ENCODE results near the gene WASF2. TPM values are rescaled to one million over a fixed set of nuclear protein-coding genes. Genes with fewer than 3 reads are reported as not detected.
A peak's percentile ranks its signal among the peaks of the same experiment; 100 is the strongest.

WASF2 gene
- total RNA-seq, 2 experiments from 2014 or later: 139 to 148 TPM

GRCh38 chr1:27517907-27518718 is 28.1 kb upstream of the WASF2 start:
- Mint-ChIP-seq H3K36me3 (no peaks in the 10 kb centered on the region), H3K4me3 (no peak overlapping the region), H3K27ac (peak overlapping the region; percentile 4), H3K27me3 (no peaks in the 10 kb centered on the region), H3K9me3 (no peaks in the 10 kb centered on the region), H3K4me1 (peaks cover 41% of the 10 kb centered on the region)
- DNase-seq (no peak), ATAC-seq (ENCODE audit: low read depth) (no peak)
- POLR2A ChIA-PET: no interaction called here

DNA sequence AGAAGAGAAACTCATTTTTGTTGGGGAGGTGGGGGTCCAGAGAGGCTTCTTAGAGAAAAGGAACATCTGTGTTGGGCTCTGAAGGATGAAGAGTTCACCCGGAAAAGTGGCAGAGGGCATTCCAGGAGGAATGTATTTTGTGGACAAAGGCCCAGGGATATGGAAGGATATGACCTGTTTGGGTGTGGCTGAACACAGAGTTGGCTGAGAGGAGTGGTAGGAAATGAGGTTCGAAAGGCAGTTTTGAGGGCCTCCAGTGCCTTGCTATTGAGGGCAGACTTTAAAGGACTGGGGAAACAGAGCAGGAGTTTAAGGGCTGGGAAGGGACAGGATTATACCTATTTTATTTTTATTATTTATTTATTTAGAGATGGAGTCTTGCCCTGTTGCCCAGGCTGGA is 27.3 kb upstream of the WASF2 start:
- Mint-ChIP-seq H3K4me1 (peaks cover 35% of the 10 kb centered on the region), H3K4me3 (no peak overlapping the region), H3K36me3 (no peaks in the 10 kb centered on the region), H3K27ac (no peak overlapping the region), H3K27me3 (no peaks in the 10 kb centered on the region), H3K9me3 (no peaks in the 10 kb centered on the region)
- DNase-seq (no peak), ATAC-seq (ENCODE audit: low read depth) (no peak)
- POLR2A ChIA-PET: interaction anchor here (0.5 kb wide), 1 partner anchor 17 kb away, joined by 6 read pairs; no protein-coding TSS in a partner anchor

GRCh38 chr1:27515626-27516025 is 25.7 kb upstream of the WASF2 start:
- ATAC-seq (ENCODE audit: low read depth): no peak
- POLR2A ChIA-PET: no interaction called here
- Mint-ChIP-seq H3K27me3 (no peaks in the 10 kb centered on the region), H3K36me3 (no peaks in the 10 kb centered on the region), H3K27ac (no peak overlapping the region), H3K4me1 (peaks cover 21% of the 10 kb centered on the region), H3K9me3 (no peaks in the 10 kb centered on the region), H3K4me3 (no peak overlapping the region)
- no peak for DNase-seq

DNA sequence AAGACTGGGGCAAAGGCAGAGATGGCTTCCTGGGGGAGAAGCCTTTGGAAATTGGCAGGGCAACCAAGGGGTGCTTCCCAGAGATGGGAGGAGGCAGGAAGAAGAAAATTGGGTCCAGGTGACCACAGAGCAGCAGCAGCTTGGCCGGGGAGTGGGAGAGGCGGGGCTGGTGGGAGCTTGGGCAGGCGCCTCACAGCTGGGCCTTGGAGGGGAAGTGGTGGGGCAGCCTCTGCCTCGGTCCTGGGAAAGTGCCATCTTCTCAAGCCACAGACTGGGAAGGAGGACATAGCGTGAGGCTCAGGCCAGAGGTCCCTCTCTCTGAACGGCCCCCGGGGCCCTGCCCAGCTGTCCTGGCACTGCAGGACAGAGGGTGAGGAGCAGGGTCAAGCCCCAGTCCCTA is 24.0 kb upstream of the WASF2 start:
- ATAC-seq (ENCODE audit: low read depth) (no peak), DNase-seq (no peak)
- H3K9me3 Mint-ChIP-seq: no peaks in the 10 kb centered on the region
- POLR2A ChIA-PET: no interaction called here
- H3K4me1 Mint-ChIP-seq: peaks cover 11% of the 10 kb centered on the region
- H3K4me3 Mint-ChIP-seq: no peak overlapping the region
- no peaks in the 10 kb centered on the region for H3K27me3 Mint-ChIP-seq
- peak overlapping the region; percentile 51 for H3K27ac Mint-ChIP-seq
- H3K36me3 Mint-ChIP-seq: no peaks in the 10 kb centered on the region

DNA sequence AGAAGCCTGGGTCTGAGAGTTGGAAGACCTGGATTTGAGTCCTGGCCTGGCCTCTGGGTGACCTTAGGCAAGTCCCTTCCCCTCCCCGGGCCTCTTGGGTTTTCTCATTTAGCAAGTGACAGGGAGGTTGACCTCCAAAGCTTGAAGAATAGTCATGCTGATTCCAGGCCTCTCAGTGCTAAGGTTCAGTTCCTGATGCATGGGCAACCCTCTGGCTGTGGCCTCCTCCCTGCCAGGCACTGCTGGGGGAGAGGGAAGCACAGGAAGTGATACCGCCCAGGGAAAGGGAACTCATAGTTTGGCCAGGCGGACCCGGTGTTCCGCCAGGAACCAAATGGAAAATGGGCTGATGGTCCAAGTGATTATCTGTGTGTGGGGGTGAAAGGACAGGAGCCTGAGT is 23.6 kb upstream of the WASF2 start:
- peaks cover 8% of the 10 kb centered on the region for H3K4me1 Mint-ChIP-seq

GRCh38 chr1:27509127-27510080 is 19.4 kb upstream of the WASF2 start:
- no peak for DNase-seq
- H3K4me1 Mint-ChIP-seq: peaks cover 2% of the 10 kb centered on the region

More for the DNA sequence above, 23.6 kb upstream of the WASF2 start:
- DNase-seq: no peak
- POLR2A ChIA-PET: no interaction called here
- H3K36me3 Mint-ChIP-seq: no peaks in the 10 kb centered on the region
- H3K27me3 Mint-ChIP-seq: no peaks in the 10 kb centered on the region
- H3K27ac Mint-ChIP-seq: peak overlapping the region; percentile 51
- ATAC-seq (ENCODE audit: low read depth): no peak
- no peaks in the 10 kb centered on the region for H3K9me3 Mint-ChIP-seq
- no peak overlapping the region for H3K4me3 Mint-ChIP-seq

GRCh38 chr1:27507960-27508665 is 18.1 kb upstream of the WASF2 start:
- Mint-ChIP-seq H3K36me3 (no peaks in the 10 kb centered on the region), H3K27me3 (peaks cover 2% of the 10 kb centered on the region), H3K9me3 (no peaks in the 10 kb centered on the region), H3K4me1 (peaks cover 2% of the 10 kb centered on the region), H3K4me3 (no peak overlapping the region), H3K27ac (no peak overlapping the region)
- POLR2A ChIA-PET: interaction anchor here (0.6 to 0.7 kb wide), 3 partner anchors 20 to 562 kb away, joined by 3 read pairs; no protein-coding TSS in a partner anchor
- no peak for DNase-seq
- ATAC-seq (ENCODE audit: low read depth): no peak

More at GRCh38 chr1:27509127-27510080, 19.4 kb upstream of the WASF2 start:
- no peak for ATAC-seq (ENCODE audit: low read depth)
- Mint-ChIP-seq H3K4me3 (no peak overlapping the region), H3K27ac (no peak overlapping the region), H3K9me3 (no peaks in the 10 kb centered on the region), H3K36me3 (no peaks in the 10 kb centered on the region), H3K27me3 (no peaks in the 10 kb centered on the region)
- POLR2A ChIA-PET: interaction anchor here (0.6 to 0.7 kb wide), 2 partner anchors 21 to 97 kb away, joined by 3 read pairs; no protein-coding TSS in a partner anchor

DNA sequence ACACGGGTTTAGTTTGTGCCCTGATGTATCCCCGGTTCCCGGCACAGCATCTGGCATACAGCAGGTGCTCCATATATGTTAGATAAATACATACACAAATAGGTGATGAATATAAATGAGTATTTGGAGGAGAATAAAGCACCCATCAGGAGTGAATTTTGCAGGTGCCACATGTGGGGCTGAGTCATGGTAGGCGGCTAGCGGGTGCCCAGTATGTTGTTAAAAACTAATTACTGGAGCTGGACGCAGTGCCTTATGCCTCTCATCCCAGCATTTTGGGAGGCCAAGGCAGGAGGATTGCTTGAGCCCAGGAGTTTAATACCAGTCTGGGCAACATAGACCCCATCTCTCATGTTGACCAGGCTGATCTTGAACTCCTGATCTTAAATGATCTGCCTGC is 16.7 kb upstream of the WASF2 start:
- ATAC-seq (ENCODE audit: low read depth) (no peak), DNase-seq (no peak)
- H3K9me3 Mint-ChIP-seq: no peaks in the 10 kb centered on the region
- H3K4me3 Mint-ChIP-seq: no peak overlapping the region
- H3K27ac Mint-ChIP-seq: no peak overlapping the region
- H3K27me3 Mint-ChIP-seq: peaks cover 2% of the 10 kb centered on the region
- POLR2A ChIA-PET: no interaction called here
- no peaks in the 10 kb centered on the region for H3K36me3 Mint-ChIP-seq
- peaks cover 2% of the 10 kb centered on the region for H3K4me1 Mint-ChIP-seq

- H3K27ac Mint-ChIP-seq: no peak overlapping the region
Observed at GRCh38 chr1:27505420-27505680, 15.4 kb upstream of the WASF2 start.

DNA sequence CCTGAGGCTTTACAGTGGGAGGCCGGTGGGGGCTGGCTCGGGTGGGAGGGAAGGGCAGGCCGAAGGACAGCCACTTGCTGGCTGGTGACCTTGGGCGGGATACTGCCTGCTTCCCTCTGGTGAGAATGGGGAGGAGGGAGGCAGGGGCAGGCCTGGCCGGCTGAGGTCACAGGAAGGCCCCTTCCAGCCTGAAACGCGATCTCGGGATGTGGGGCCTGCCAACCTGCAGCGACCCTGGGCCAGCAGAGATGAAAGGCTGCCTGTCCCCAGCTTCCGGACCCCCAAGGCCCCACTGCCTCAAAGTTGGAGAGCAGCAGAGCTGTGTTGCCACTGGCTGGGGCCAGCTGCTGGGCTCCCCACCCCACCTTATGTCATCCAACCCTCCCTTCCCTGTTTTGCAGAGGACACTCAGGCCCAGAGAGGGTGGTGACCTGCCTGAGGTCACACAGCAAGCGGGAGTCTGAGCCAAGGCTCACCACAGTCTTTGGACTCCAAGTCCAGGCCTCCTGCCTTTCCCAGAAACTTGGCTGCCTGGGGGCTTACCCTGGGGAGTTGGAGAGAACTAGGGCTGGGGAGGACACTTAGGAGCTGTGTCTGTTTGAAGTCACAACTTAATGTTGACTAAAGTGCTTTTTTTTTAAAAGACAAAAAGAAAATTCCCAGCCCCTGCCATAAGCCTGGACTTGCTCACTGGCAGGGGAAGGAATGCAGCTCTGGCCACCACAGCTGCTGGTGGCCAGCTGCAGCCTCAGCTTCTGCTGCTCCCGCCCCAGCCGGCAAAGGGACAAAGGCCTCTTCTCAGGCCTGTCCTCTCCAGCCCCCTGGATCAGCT is 14.8 kb upstream of the WASF2 start:
- DNase-seq (no peak), ATAC-seq (ENCODE audit: low read depth) (no peak)
- peaks cover 2% of the 10 kb centered on the region for H3K4me1 Mint-ChIP-seq
- H3K4me3 Mint-ChIP-seq: no peak overlapping the region
- POLR2A ChIA-PET: no interaction called here
- no peak overlapping the region for H3K27ac Mint-ChIP-seq
- peaks cover 2% of the 10 kb centered on the region for H3K27me3 Mint-ChIP-seq
- no peaks in the 10 kb centered on the region for H3K9me3 Mint-ChIP-seq
- H3K36me3 Mint-ChIP-seq: no peaks in the 10 kb centered on the region

More at GRCh38 chr1:27505420-27505680, 15.4 kb upstream of the WASF2 start:
- Mint-ChIP-seq H3K36me3 (no peaks in the 10 kb centered on the region), H3K27me3 (peaks cover 2% of the 10 kb centered on the region), H3K4me1 (peaks cover 2% of the 10 kb centered on the region), H3K9me3 (no peaks in the 10 kb centered on the region), H3K4me3 (no peak overlapping the region)
- POLR2A ChIA-PET: no interaction called here
- no peak for DNase-seq
- no peak for ATAC-seq (ENCODE audit: low read depth)

DNA sequence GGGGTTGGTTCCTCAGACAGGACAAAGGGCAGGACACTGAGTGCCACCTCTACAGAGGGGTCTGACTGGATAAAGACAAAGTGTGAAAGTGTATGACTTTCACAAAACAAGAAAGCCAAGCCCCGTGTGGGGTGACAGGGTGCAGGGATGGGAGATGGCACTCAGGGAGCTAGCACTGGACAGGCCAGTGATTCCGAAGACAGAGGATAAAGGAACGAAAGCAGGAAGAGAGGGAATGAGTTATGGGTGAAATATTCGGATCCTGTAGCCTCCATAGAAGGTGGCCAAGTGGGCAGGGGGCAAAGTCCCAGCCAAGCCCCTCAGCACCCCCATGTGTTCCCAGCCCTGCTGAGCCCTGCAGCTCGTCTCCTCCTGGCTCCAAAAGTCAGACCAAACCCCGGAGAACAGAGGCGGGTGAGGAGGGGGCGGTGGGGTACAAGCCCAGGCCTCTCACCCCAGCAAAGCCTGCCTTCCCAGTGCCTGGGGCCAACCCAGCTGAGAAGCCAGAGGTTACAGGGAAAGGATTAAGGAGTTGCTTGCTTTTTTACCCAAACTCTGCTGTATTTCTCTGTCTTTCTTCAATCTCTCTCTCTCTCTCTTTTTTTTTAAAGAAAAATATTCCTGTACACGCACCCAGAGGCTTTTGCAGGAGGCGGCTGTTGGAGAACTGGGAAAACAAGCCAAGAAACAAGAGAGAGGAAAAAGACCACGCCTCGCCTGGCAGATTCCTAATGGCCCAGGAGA is 14.0 kb upstream of the WASF2 start:
- POLR2A ChIA-PET: interaction anchor here (0.7 kb wide), 1 partner anchor 16 kb away, joined by 4 read pairs; no protein-coding TSS in a partner anchor
- Mint-ChIP-seq H3K9me3 (no peaks in the 10 kb centered on the region), H3K36me3 (no peaks in the 10 kb centered on the region), H3K27ac (no peak overlapping the region), H3K27me3 (peaks cover 5% of the 10 kb centered on the region), H3K4me3 (no peak overlapping the region), H3K4me1 (peaks cover 2% of the 10 kb centered on the region)
- no peak for DNase-seq
- no peak for ATAC-seq (ENCODE audit: low read depth)

DNA sequence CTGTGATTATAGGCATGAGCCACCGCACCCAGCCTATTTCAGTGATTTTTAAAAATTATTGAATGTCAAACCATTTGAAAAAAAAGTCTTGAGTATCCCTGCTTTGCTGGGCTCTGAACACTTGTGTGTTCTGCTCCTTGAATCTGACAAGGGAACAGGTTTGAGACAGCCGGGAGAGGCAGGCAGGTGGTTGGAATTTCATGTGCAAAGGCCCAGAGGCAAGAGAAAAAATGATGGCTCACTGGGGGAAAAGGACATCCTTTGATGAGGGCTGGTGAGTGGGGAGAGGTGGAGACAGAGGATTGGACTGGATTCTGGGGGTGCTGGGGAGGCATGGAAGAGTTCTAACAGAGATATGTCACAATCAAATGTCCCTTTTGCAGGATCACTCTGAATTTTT is 13.1 kb upstream of the WASF2 start:
- no peaks in the 10 kb centered on the region for H3K9me3 Mint-ChIP-seq
- no peaks in the 10 kb centered on the region for H3K36me3 Mint-ChIP-seq
- peaks cover 2% of the 10 kb centered on the region for H3K4me1 Mint-ChIP-seq
- POLR2A ChIA-PET: interaction anchor here (0.7 kb wide), 1 partner anchor 17 kb away, joined by 4 read pairs; no protein-coding TSS in a partner anchor
- DNase-seq (no peak), ATAC-seq (ENCODE audit: low read depth) (no peak)
- H3K4me3 Mint-ChIP-seq: no peak overlapping the region
- H3K27me3 Mint-ChIP-seq: peaks cover 6% of the 10 kb centered on the region
- no peak overlapping the region for H3K27ac Mint-ChIP-seq

Data from activated naive CD8-positive, alpha-beta T cell treated with anti-CD3 and anti-CD28 coated beads, Interleukin-2, amount 10 ng/mL, durations not matched to agents 7 days and 5 days (primary cell).